Activated naive CD8-positive, alpha-beta T cell treated with anti-CD3 and anti-CD28 coated beads for 36 hours (primary cell): Measurements from ENCODE around the gene NECAB3. TPM values are rescaled to one million over a fixed set of nuclear protein-coding genes. Genes with fewer than 3 reads are reported as not detected.

Source experiments
- total RNA-seq, 2 experiments: library from RNA; stranded (reverse); gene quantifications; one replicate each; pipeline ENCODE4 v1.2.3, GENCODE V29; 2021

The NECAB3 gene
- total RNA-seq, 2 experiments from 2014 or later = 10.7 to 12.0 TPM

Other genes starting within 250 kb of the NECAB3 start
- gene SNTA1, start 230.7 kb downstream of the NECAB3 start, total RNA-seq = 1 to 10 TPM; 4.0 to 4.7 TPM
- gene CBFA2T2, start 184.3 kb downstream of the NECAB3 start, total RNA-seq = 1 to 10 TPM; 6.4 to 6.7 TPM
- gene C20orf144, start 12.1 kb downstream of the NECAB3 start, total RNA-seq = under 1 TPM; 0.10 to 0.21 TPM
- gene ACTL10, start 7.5 kb downstream of the NECAB3 start, total RNA-seq = 1 to 10 TPM; 4.1 TPM
- gene E2F1, start 12.0 kb upstream of the NECAB3 start, total RNA-seq = 10 to 100 TPM; 76.1 to 79.6 TPM
- gene PXMP4, start 45.9 kb upstream of the NECAB3 start, total RNA-seq = 1 to 10 TPM; 6.9 to 7.3 TPM
- gene ZNF341, start 57.6 kb upstream of the NECAB3 start, total RNA-seq = 1 to 10 TPM; 3.7 TPM
- gene CHMP4B, start 136.9 kb upstream of the NECAB3 start, total RNA-seq = 10 to 100 TPM; 90.6 to 95.5 TPM